ENCODE data around the gene SYNDIG1L.

- TF ChIP-seq POLR2AphosphoS5 (IDR thresholded peaks at IDR 0.05; ENCODE audit: insufficient read depth, low read depth, low read length): no peak
- TF ChIP-seq POLR2A (IDR thresholded peaks at IDR 0.05; ENCODE audit: low read depth, low read length): no peak
- TF ChIP-seq CTCF (IDR thresholded peaks at IDR 0.05; ENCODE audit: extremely low read depth in 1 of 2, insufficient read depth in 1 of 2, low read depth in 1 of 2, low read length in 2 of 2): no peak
- no peak for TF ChIP-seq MYC (IDR thresholded peaks at IDR 0.05; ENCODE audit: low read depth, low read length)
- no peak for TF ChIP-seq EZH2 (IDR thresholded peaks at IDR 0.05; ENCODE audit: borderline replicate concordance, low read depth, low read length, severe bottlenecking)
- TF ChIP-seq GATA2 (IDR thresholded peaks at IDR 0.05; ENCODE audit: insufficient read depth, insufficient read length, low read depth, low read length): no peak
- no peak for TF ChIP-seq FOS (IDR thresholded peaks at IDR 0.05; ENCODE audit: borderline replicate concordance, insufficient read depth, low read length)
- no peak for TF ChIP-seq MAX (IDR thresholded peaks at IDR 0.05; ENCODE audit: insufficient read depth, insufficient read length)
- TF ChIP-seq JUN (IDR thresholded peaks at IDR 0.05; ENCODE audit: borderline replicate concordance, insufficient read depth, insufficient read length, low read depth): no peak
These were observed 25.9 kb downstream of the SYNDIG1L start for GRCh38 chr14:74400031-74400685.
